Upper lobe of left lung (tissue), 4 donors: ENCODE measurements around the gene CACNB3.

ENCODE experiments used
- CTCF ChIP-seq, 6 experiments: fragments of 450-650 bp in 4 of 6; fragments of 200-600 bp in 2 of 6; sonication (generic) in 2 of 6; IDR thresholded peaks; one replicate each; pipeline ENCODE4 v1.5.1; 2016 to 2019; ENCODE audit warnings: antibody characterized with exemption in 6 of 6
- POLR2A ChIP-seq, 4 donors: fragments of 450-650 bp; IDR thresholded peaks; one replicate each; pipeline ENCODE4 v1.5.1; 2016 to 2017; ENCODE audit warnings: antibody characterized with exemption in 4 of 4, mild to moderate bottlenecking in 2 of 4
- POLR2AphosphoS5 ChIP-seq, 2 donors: sonication (generic); formaldehyde crosslinking; IDR thresholded peaks; one replicate each; pipeline ENCODE4 v1.5.1; 2017; ENCODE audit warnings: antibody characterized with exemption in 2 of 2

GRCh38 chr12:48824905-48825304 is 6.6 kb downstream of the CACNB3 start:
- TF ChIP-seq POLR2AphosphoS5 (IDR thresholded peaks at IDR 0.05) (no peak), CTCF (IDR thresholded peaks at IDR 0.05) (no peak), POLR2A (IDR thresholded peaks at IDR 0.05) (no peak)
